HPDE6-E6E7 (cell line): ENCODE measurements around the gene C1QTNF12.
"Not testable (repeated sequence)": the region's sequence is repeated elsewhere in the genome, so short reads cannot be mapped to it uniquely, and the experiment has no call there.

ENCODE experiments used
- DNase-seq: peaks from one replicate; pipeline ENCODE4 v3.0.0; 2011; ENCODE audit warnings: missing footprints; ENCODE audit errors: extremely low spot score

C1QTNF12 gene

GRCh38 chr1:1259540-1259939 is 13.0 kb upstream of the C1QTNF12 start:
- DNase-seq: no peak

GRCh38 chr1:1259119-1259488 is 12.6 kb upstream of the C1QTNF12 start:
- DNase-seq: no peak

GRCh38 chr1:1256956-1257871 is 10.7 kb upstream of the C1QTNF12 start:
- no peak for DNase-seq

GRCh38 chr1:1255611-1256010 is 9.1 kb upstream of the C1QTNF12 start:
- no peak for DNase-seq

GRCh38 chr1:1255078-1255477 is 8.6 kb upstream of the C1QTNF12 start:
- DNase-seq: no peak

- DNase-seq: no peak
Observed at GRCh38 chr1:1254667-1254998, 8.1 kb upstream of the C1QTNF12 start.

GRCh38 chr1:1253972-1254666 is 7.6 kb upstream of the C1QTNF12 start:
- no peak for DNase-seq

- DNase-seq: no peak
Observed at GRCh38 chr1:1253314-1253713, 6.8 kb upstream of the C1QTNF12 start.

GRCh38 chr1:1250786-1251284 is 4.3 kb upstream of the C1QTNF12 start:
- DNase-seq: peak; percentile 95

GRCh38 chr1:1248009-1248913 is 1.7 kb upstream of the C1QTNF12 start:
- not testable (repeated sequence) for DNase-seq

GRCh38 chr1:1247341-1247913 is 905 bp upstream of the C1QTNF12 start:
- DNase-seq: no peak

GRCh38 chr1:1245817-1246576 is 525 bp downstream of the C1QTNF12 start:
- DNase-seq: no peak

GRCh38 chr1:1245178-1245816 is 1.2 kb downstream of the C1QTNF12 start:
- DNase-seq: no peak

GRCh38 chr1:1244192-1244811 is 2.2 kb downstream of the C1QTNF12 start:
- no peak for DNase-seq

GRCh38 chr1:1243807-1244191 is 2.7 kb downstream of the C1QTNF12 start:
- no peak for DNase-seq

GRCh38 chr1:1243266-1243660 is 3.3 kb downstream of the C1QTNF12 start:
- no peak for DNase-seq

GRCh38 chr1:1242461-1243265 is 3.9 kb downstream of the C1QTNF12 start:
- no peak for DNase-seq

- no peak for DNase-seq
Observed at GRCh38 chr1:1241588-1242219, 4.8 kb downstream of the C1QTNF12 start.
